OCI-LY1 (cell line): ENCODE data around the gene TOGARAM2.

Experiments used
- CTCF ChIP-seq: fragments of 200-600 bp; sonication (generic), shearing (Covaris generic); IDR thresholded peaks from 2 replicates; pipeline ENCODE4 v1.5.1; 2017; ENCODE audit warnings: mild to moderate bottlenecking, antibody characterized with exemption, low read length, moderate library complexity, mixed read lengths
- EZH2 ChIP-seq: fragments of 200-600 bp; sonication (generic), shearing (Covaris generic); IDR thresholded peaks from 2 replicates; pipeline ENCODE4 v1.8.0; 2017; ENCODE audit warnings: borderline replicate concordance, mixed run types, mild to moderate bottlenecking, antibody characterized with exemption, low read length, moderate library complexity, mixed read lengths

- TF ChIP-seq CTCF (no peak), EZH2 (no peak)
Measured at GRCh38 chr2:28970464-28971160, 10.5 kb upstream of the TOGARAM2 start.
